SU-DHL-6 (cell line): Measurements from ENCODE around the gene RPS16.

ENCODE experiments used
- H2AFZ ChIP-seq: fragments of 200-600 bp; sonication (generic); 2 replicates; pipeline ENCODE4 v1.6.1; 2014; ENCODE audit warnings: low read depth, mild to moderate bottlenecking, moderate library complexity, mixed read lengths, antibody characterized with exemption, low read length; ENCODE audit not compliant: severe bottlenecking
- H3F3A ChIP-seq: fragments of 200-600 bp; shearing (Covaris generic); 2 replicates; pipeline ENCODE4 v1.6.0; 2016; ENCODE audit warnings: antibody characterized with exemption, mild to moderate bottlenecking; ENCODE audit not compliant: insufficient read depth
- H3K27ac ChIP-seq: fragments of 200-600 bp; sonication (generic); 2 replicates; pipeline ENCODE4 v1.5.1; 2016; ENCODE audit warnings: low read depth, mild to moderate bottlenecking, low read length, moderate library complexity, mixed read lengths
- H3K27me3 ChIP-seq: fragments of 200-600 bp; sonication (generic), shearing (Covaris generic); 2 replicates; pipeline ENCODE4 v1.6.0; 2014; ENCODE audit warnings: mild to moderate bottlenecking, low read length
- H3K36me3 ChIP-seq: fragments of 200-600 bp; sonication (generic); 2 replicates; pipeline ENCODE4 v1.6.1; 2014; ENCODE audit warnings: mild to moderate bottlenecking, low read length, mixed read lengths
- H3K4me2 ChIP-seq: fragments of 300-600, 200-600 bp; shearing (Covaris generic), sonication (generic); 2 replicates; pipeline ENCODE4 v1.6.0; 2014; ENCODE audit warnings: low read length, low read depth, mild to moderate bottlenecking; ENCODE audit not compliant: poor library complexity, severe bottlenecking
- H3K4me3 ChIP-seq: fragments of 200-600 bp; sonication (generic); 2 replicates; pipeline ENCODE4 v1.5.1; 2014; ENCODE audit warnings: antibody characterized with exemption, low read length, mild to moderate bottlenecking, mixed read lengths; ENCODE audit not compliant: insufficient read depth, poor library complexity, severe bottlenecking
- H3K79me2 ChIP-seq: fragments of 200-600 bp; sonication (generic); 2 replicates; pipeline ENCODE4 v1.6.1; 2014; ENCODE audit warnings: mild to moderate bottlenecking, low read length, moderate library complexity; ENCODE audit not compliant: insufficient read depth
- H3K9ac ChIP-seq: fragments of 200-600 bp; sonication (generic); 2 replicates; pipeline ENCODE4 v1.7.0; 2014; ENCODE audit warnings: mild to moderate bottlenecking, low read length
- H3K9me2 ChIP-seq: fragments of 200-600 bp; sonication (generic); replicated peaks from 2 replicates; pipeline ENCODE4 v1.6.1; 2014; ENCODE audit warnings: low read length; ENCODE audit not compliant: insufficient read depth
- H3K9me3 ChIP-seq: fragments of 200-600 bp; sonication (generic); 2 replicates; pipeline ENCODE4 v1.6.1; 2014; ENCODE audit warnings: low read length, mixed read lengths; ENCODE audit not compliant: insufficient read depth
- H4K20me1 ChIP-seq: fragments of 200-600 bp; sonication (generic); 2 replicates; pipeline ENCODE4 v1.6.1; 2014; ENCODE audit warnings: low read depth, mild to moderate bottlenecking, antibody characterized with exemption, low read length, moderate library complexity, mixed read lengths
- EZH2phosphoT487 ChIP-seq: fragments of 200-600 bp; sonication (generic), shearing (Covaris generic); conservative IDR thresholded peaks from 2 replicates; pipeline ENCODE4 v1.6.1; 2018; ENCODE audit warnings: mild to moderate bottlenecking, antibody characterized with exemption, low read length, moderate library complexity, mixed read lengths
- TF ChIP-seq, protein P1 (sequence below): fragments of 200-600 bp; sonication (generic); IDR thresholded peaks from one replicate; pipeline ENCODE4 v1.5.1; 2017; ENCODE audit warnings: antibody characterized with exemption, mild to moderate bottlenecking, low read length, moderate library complexity; ENCODE audit not compliant: insufficient read depth, poor library complexity, severe bottlenecking

RPS16 gene

DNA sequence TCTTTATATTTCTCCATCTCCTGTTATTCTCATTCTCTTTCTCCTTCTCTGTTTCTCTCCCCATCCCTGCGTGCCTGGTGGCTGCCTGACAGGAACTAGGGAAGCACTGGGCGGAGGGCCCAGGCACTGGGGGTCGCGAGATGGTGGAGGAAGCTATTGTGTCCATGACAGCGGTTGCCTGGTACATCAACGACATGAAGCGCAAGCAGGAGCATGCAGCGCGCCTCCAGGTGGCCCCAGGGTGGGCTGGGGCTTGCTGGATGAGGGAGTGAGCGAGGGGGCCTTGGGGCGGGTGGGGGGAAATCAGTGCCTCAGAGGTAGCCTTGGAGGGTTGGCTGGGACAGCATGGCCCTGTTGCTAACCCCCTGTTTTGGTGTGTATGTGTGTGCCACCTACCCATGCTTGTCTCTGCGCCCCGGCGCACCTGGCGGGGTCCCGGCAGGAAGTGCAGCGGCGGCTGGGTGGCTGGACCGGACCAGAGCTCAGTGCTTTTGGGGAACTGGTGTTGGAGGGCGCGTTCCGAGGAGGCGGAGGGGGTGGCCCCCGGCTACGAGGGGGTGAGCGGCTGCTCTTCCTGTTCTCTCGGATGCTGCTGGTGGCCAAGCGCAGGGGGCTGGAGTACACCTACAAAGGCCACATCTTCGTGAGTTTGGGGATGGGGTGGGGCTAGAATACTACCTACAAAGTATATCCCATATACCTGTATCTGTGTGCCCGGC is 18.1 kb downstream of the RPS16 start:
- Histone ChIP-seq H3K9ac (no peak overlapping the region), H3K79me2 (peaks cover 6% of the 10 kb centered on the region), H3K9me2 (no peaks in the 10 kb centered on the region), H3K36me3 (no peaks in the 10 kb centered on the region), H3K9me3 (no peaks in the 10 kb centered on the region), H3K27ac (no peak overlapping the region), H3K27me3 (no peaks in the 10 kb centered on the region), H4K20me1 (no peaks in the 10 kb centered on the region), H3K4me2 (no peak overlapping the region), H2AFZ (no peak overlapping the region), H3K4me3 (no peak overlapping the region), H3F3A (no peaks in the 10 kb centered on the region)
- TF ChIP-seq EZH2phosphoT487: no peak
- TF ChIP-seq, protein P1, sequence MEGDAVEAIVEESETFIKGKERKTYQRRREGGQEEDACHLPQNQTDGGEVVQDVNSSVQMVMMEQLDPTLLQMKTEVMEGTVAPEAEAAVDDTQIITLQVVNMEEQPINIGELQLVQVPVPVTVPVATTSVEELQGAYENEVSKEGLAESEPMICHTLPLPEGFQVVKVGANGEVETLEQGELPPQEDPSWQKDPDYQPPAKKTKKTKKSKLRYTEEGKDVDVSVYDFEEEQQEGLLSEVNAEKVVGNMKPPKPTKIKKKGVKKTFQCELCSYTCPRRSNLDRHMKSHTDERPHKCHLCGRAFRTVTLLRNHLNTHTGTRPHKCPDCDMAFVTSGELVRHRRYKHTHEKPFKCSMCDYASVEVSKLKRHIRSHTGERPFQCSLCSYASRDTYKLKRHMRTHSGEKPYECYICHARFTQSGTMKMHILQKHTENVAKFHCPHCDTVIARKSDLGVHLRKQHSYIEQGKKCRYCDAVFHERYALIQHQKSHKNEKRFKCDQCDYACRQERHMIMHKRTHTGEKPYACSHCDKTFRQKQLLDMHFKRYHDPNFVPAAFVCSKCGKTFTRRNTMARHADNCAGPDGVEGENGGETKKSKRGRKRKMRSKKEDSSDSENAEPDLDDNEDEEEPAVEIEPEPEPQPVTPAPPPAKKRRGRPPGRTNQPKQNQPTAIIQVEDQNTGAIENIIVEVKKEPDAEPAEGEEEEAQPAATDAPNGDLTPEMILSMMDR: no peak

DNA sequence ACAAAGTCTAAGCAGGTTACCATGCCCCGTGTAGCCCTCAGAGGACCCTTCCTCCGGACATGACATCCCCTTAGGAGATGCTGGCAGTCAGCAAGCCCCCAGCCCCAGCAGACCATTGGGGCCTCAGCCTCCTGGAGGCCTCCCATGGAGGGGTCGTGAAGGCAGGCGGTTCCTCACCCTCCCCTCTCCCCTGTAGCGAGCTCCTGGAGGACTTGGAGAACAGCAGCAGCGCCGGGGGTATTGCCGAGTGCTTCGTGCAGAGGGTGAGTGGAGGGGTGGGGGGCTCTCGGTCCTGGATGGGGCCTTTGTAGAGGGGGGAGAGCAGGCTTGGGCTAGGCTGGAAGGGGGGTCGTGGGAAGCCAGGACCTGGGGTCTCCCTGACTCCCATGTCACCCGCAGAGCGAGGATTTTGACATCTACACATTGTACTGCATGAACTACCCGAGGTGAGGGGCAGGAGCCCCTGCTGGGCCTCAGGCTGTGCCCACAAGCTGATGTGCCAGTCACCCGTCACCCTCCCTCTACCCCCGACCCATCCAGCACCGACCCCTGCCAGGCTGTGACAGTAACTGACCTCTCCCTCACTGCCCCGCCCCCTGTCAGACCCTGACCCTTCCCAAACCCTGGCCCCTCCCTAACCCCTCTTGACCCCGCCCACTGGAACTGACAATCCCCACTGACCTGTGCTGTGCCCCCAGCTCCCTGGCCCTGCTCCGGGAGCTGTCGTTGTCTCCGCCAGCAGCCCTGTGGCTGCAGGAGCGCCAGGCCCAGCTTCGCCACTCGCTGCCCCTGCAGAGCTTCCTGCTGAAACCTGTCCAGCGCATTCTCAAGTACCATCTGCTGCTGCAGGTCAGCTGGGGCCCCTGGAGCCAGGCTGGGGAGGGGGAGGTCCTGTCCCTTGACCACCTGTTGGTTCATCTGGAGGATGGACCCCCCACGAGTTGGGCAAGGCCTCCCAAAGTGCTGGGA is 19.3 kb downstream of the RPS16 start:
- H3K4me2 ChIP-seq: no peak overlapping the region
- peaks cover 6% of the 10 kb centered on the region for H3K79me2 ChIP-seq
- H3F3A ChIP-seq: peaks cover 5% of the 10 kb centered on the region
- H3K9ac ChIP-seq: no peak overlapping the region
- H2AFZ ChIP-seq: no peak overlapping the region
- H3K9me3 ChIP-seq: no peaks in the 10 kb centered on the region
- TF ChIP-seq, protein P1: no peak
- no peak for TF ChIP-seq EZH2phosphoT487
- no peaks in the 10 kb centered on the region for H3K27me3 ChIP-seq
- H4K20me1 ChIP-seq: no peaks in the 10 kb centered on the region
- no peak overlapping the region for H3K27ac ChIP-seq
- no peak overlapping the region for H3K4me3 ChIP-seq
- no peaks in the 10 kb centered on the region for H3K9me2 ChIP-seq
- no peaks in the 10 kb centered on the region for H3K36me3 ChIP-seq

DNA sequence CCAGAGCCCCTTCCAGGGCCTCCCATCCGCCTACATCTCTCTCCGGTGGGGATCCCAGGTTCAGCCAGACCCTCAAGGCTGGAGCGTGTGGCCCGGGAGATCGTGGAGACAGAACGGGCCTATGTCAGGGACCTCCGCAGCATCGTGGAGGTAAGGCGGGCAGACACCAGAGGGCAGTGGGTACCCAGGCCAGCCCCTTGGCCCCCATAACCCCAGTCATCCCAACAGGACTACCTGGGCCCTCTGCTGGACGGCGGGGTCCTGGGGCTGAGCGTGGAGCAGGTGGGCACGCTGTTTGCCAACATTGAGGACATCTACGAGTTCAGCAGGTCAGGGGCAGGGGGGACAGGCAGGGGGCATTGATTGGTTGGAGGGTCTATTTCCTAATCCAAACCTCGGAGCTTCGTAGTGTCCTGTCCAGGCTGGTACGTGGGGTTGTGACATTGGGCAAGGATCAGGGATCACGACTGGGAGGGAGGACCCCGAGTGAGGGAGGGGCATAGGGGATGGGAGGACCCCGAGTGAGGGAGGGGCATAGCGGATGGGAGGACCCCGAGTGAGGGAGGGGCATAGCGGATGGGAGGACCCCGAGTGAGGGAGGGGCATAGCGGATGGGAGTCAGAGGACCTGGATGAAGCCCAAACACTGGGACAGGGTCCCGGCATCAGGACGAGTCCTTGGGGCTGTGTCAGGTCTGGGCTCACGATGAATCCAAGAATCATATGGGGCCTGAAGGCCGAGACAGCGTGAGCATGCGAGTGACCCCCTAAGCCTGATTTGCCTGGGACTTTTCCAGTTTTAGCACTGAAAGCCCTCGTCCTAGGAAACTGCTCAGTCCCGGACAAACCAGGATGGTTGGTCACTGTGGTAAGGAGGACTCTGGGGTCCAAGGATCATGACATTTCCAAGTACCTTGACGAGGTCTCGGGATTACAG is 20.4 kb downstream of the RPS16 start:
- no peak overlapping the region for H2AFZ ChIP-seq
- no peak overlapping the region for H3K4me3 ChIP-seq
- no peak overlapping the region for H3K27ac ChIP-seq
- H3K36me3 ChIP-seq: no peaks in the 10 kb centered on the region
- TF ChIP-seq, protein P1: no peak
- no peak for TF ChIP-seq EZH2phosphoT487
- no peaks in the 10 kb centered on the region for H3K9me2 ChIP-seq
- no peak overlapping the region for H3K9ac ChIP-seq
- peaks cover 16% of the 10 kb centered on the region for H3F3A ChIP-seq
- no peaks in the 10 kb centered on the region for H3K9me3 ChIP-seq
- H3K27me3 ChIP-seq: no peaks in the 10 kb centered on the region
- H3K4me2 ChIP-seq: no peak overlapping the region
- H3K79me2 ChIP-seq: peaks cover 6% of the 10 kb centered on the region
- H4K20me1 ChIP-seq: no peaks in the 10 kb centered on the region
